ENCODE results near the gene CHST9.

- TF ChIP-seq RFX3 (CRISPR knock-in tag; IDR thresholded peaks at IDR 0.05) (no peak), PREB (CRISPR knock-in tag; IDR thresholded peaks at IDR 0.05) (no peak), ASH2L (IDR thresholded peaks at IDR 0.05; ENCODE audit: insufficient read length, low read depth, low read length) (no peak), ZNF33B (CRISPR knock-in tag; IDR thresholded peaks at IDR 0.05) (no peak), ZFP41 (CRISPR knock-in tag; IDR thresholded peaks at IDR 0.05; ENCODE audit: borderline replicate concordance) (no peak), GABPA (IDR thresholded peaks at IDR 0.05; ENCODE audit: low read depth, low read length) (no peak), GABPA (CRISPR knock-in tag; IDR thresholded peaks at IDR 0.05; ENCODE audit: low read depth) (no peak)
These were observed 256.3 kb downstream of the CHST9 start for GRCh38 chr18:26928670-26929313.
